ENCODE data around the gene ANKRD39.
A peak's percentile ranks its signal among the peaks of the same experiment; 100 is the strongest.

Gene ANKRD39

DNA sequence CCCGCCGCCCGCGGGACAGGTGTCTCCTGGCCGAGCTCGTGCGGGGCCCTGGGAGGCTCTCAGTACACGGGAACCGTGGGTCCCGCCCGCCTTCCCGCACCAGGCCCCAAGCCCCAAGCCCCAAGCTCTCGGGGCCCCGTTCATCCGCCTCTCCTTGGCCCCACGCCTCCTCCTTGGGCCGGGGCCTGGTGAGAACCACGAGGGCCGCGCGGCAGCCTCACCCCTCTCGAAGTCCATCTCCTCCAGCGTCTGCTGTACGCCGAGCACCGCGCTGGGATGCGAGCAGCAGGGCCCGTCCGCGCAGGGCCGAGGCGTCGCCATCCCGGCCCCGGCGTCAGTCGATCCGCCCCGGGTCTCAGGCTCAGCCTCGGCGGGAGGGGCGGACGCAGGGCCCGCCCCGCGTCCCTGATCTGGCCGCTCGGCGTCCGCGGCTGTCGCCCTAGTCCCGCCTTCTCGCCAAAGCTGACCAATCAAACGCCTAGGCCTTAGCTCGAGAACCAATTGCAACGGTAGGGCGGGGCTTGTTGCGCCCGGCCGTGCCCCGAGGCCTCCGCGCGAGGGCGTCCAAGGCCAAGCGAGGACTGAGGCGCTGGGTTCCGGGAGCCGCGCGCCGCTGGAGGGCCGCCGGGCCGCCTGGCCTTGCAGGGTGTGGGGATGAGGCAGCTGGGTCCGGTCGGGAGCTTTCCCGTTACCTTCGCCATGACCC is at the start of gene ANKRD39:
Gene ANKRD39, minus strand, starts transcription at position 350 of the 706 bp plus-strand sequence. Its CDS starts 29 bp downstream, at position 321.
- Mint-ChIP-seq H3K36me3 (peaks cover 6% of the 10 kb centered on the region), H3K27ac (peak within 1 kb of the TSS; percentile 89), H3K27me3 (no peaks in the 10 kb centered on the region), H3K9me3 (no peaks in the 10 kb centered on the region), H3K4me1 (peaks cover 16% of the 10 kb centered on the region), H3K4me3 (peak within 1 kb of the TSS; percentile 95)
- ATAC-seq (ENCODE audit: low read depth) (peak; percentile 90), DNase-seq (ENCODE audit: low spot score in 2 of 2) (peak; percentile 97 to 99)

GRCh38 chr2:96906729-96907114 is 48.9 kb upstream of the ANKRD39 start:
- DNase-seq (ENCODE audit: low spot score in 2 of 2) (no peak), ATAC-seq (ENCODE audit: low read depth) (no peak)
- Mint-ChIP-seq H3K9me3 (no peaks in the 10 kb centered on the region), H3K4me1 (peaks cover 4% of the 10 kb centered on the region), H3K27ac (no peak overlapping the region), H3K27me3 (peaks cover 2% of the 10 kb centered on the region), H3K4me3 (no peak overlapping the region), H3K36me3 (no peaks in the 10 kb centered on the region)

DNA sequence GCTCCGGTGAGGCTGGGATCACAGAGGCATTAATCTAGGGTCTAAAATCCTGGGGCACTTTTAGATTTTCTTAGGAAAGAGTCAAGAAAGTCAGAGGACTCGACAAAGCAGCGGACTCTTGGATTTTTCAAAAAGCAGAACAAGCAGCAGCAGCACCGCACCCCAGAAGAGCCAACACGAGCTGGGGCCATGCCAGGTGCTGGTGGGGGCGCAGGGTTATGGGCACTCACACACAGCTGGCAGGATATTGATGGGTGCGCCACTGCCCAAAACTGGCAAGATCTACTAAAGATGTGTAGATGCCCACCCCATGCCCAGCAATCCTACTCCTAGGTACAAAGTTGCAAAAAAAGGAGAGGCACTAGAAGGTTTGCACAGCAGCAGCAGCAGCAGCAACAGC is 46.0 kb upstream of the ANKRD39 start:
- Mint-ChIP-seq H3K9me3 (no peaks in the 10 kb centered on the region), H3K4me1 (peaks cover 4% of the 10 kb centered on the region), H3K27me3 (no peaks in the 10 kb centered on the region), H3K27ac (no peak overlapping the region), H3K36me3 (no peaks in the 10 kb centered on the region), H3K4me3 (no peak overlapping the region)
- DNase-seq (ENCODE audit: low spot score in 2 of 2): no peak
- peak; percentile 70 for ATAC-seq (ENCODE audit: low read depth)

DNA sequence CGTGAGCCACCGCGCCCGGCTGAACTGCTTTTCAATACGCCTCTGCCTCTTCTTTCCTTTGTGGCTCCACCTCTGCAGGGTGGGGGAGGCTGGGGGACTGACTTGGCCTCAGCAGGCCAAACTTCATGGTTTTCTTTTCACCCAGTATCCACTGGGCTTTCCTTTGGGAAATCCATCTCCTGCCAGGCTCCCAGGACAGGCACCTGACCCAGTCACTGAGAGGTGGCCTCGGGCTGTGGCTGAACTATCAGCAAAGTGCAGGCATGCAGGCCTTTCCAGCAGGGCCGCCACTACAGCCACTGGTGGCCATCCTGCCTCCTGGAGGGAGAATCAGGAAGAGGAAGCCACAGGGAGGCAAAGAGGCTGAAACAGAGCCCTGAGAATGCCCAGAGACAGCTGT is 45.5 kb upstream of the ANKRD39 start:
- no peaks in the 10 kb centered on the region for H3K36me3 Mint-ChIP-seq

DNA sequence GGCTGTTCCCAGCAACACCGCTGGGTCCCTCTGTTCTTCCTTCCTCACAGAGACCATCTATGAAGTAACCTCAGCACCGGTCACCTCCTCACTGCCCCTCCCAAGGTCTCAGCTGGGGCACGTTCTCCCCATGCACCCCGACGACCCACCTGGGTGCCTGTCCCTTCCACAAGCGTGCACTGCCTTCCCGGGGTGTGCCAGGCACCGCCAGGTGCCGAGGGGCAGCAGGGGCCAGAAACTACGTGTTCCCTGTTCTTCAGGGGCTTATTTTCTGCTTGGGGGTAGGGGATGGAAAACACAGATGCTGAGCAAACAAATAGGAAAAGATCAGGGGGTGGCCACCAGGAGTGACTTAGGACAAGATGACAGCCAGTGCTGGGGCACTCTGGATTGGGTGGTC is 42.4 kb upstream of the ANKRD39 start:
- no peak overlapping the region for H3K4me3 Mint-ChIP-seq
- ATAC-seq (ENCODE audit: low read depth) (no peak), DNase-seq (ENCODE audit: low spot score in 2 of 2) (no peak)
- peaks cover 4% of the 10 kb centered on the region for H3K4me1 Mint-ChIP-seq
- H3K27ac Mint-ChIP-seq: no peak overlapping the region
- H3K9me3 Mint-ChIP-seq: no peaks in the 10 kb centered on the region
- no peaks in the 10 kb centered on the region for H3K36me3 Mint-ChIP-seq
- no peaks in the 10 kb centered on the region for H3K27me3 Mint-ChIP-seq

More for the DNA sequence above, 45.5 kb upstream of the ANKRD39 start:
- Mint-ChIP-seq H3K4me3 (no peak overlapping the region), H3K4me1 (peaks cover 4% of the 10 kb centered on the region), H3K27me3 (no peaks in the 10 kb centered on the region), H3K27ac (no peak overlapping the region), H3K9me3 (no peaks in the 10 kb centered on the region)
- DNase-seq (ENCODE audit: low spot score in 2 of 2): no peak
- ATAC-seq (ENCODE audit: low read depth): no peak

DNA sequence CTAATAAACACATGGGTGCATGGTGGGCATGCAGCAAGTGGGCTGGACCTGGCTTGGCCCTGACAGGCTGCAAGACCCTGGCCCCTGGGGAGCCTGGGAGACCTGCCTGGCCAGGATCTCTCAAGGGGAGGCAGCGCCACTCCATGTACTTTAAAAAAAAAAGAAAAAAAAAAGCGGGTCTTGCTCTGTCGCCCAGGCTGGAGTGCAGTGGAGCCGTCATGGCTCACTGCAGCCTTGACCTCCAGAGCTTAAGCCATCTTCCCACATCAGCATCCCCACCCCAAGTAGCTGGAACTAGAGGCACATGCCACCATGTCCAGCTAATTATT is 41.6 kb upstream of the ANKRD39 start:
- no peak overlapping the region for H3K4me3 Mint-ChIP-seq
- H3K36me3 Mint-ChIP-seq: no peaks in the 10 kb centered on the region
- H3K27me3 Mint-ChIP-seq: no peaks in the 10 kb centered on the region
- DNase-seq (ENCODE audit: low spot score in 2 of 2): no peak
- ATAC-seq (ENCODE audit: low read depth): no peak
- no peak overlapping the region for H3K27ac Mint-ChIP-seq
- peaks cover 8% of the 10 kb centered on the region for H3K4me1 Mint-ChIP-seq
- H3K9me3 Mint-ChIP-seq: no peaks in the 10 kb centered on the region

- DNase-seq (ENCODE audit: low spot score in 2 of 2) (no peak), ATAC-seq (ENCODE audit: low read depth) (no peak)
- H3K4me1 Mint-ChIP-seq: peaks cover 5% of the 10 kb centered on the region
- H3K4me3 Mint-ChIP-seq: no peak overlapping the region
- H3K36me3 Mint-ChIP-seq: no peaks in the 10 kb centered on the region
- H3K27me3 Mint-ChIP-seq: no peaks in the 10 kb centered on the region
- H3K9me3 Mint-ChIP-seq: no peaks in the 10 kb centered on the region
- no peak overlapping the region for H3K27ac Mint-ChIP-seq
Observed at GRCh38 chr2:96898641-96899412, 41.0 kb upstream of the ANKRD39 start.

GRCh38 chr2:96898135-96898505 is 40.3 kb upstream of the ANKRD39 start:
- Mint-ChIP-seq H3K27me3 (no peaks in the 10 kb centered on the region), H3K27ac (no peak overlapping the region), H3K9me3 (no peaks in the 10 kb centered on the region), H3K36me3 (no peaks in the 10 kb centered on the region), H3K4me3 (no peak overlapping the region), H3K4me1 (peaks cover 4% of the 10 kb centered on the region)
- DNase-seq (ENCODE audit: low spot score in 2 of 2): no peak
- ATAC-seq (ENCODE audit: low read depth): no peak

GRCh38 chr2:96897491-96898134 is 39.8 kb upstream of the ANKRD39 start:
- H3K4me3 Mint-ChIP-seq: no peak overlapping the region

GRCh38 chr2:96895746-96896651 is 38.2 kb upstream of the ANKRD39 start:
- DNase-seq (ENCODE audit: low spot score in 2 of 2) (no peak), ATAC-seq (ENCODE audit: low read depth) (no peak)
- no peaks in the 10 kb centered on the region for H3K36me3 Mint-ChIP-seq
- H3K27me3 Mint-ChIP-seq: no peaks in the 10 kb centered on the region
- no peaks in the 10 kb centered on the region for H3K9me3 Mint-ChIP-seq
- H3K4me3 Mint-ChIP-seq: no peak overlapping the region
- peaks cover 8% of the 10 kb centered on the region for H3K4me1 Mint-ChIP-seq
- no peak overlapping the region for H3K27ac Mint-ChIP-seq

More at GRCh38 chr2:96897491-96898134, 39.8 kb upstream of the ANKRD39 start:
- H3K27me3 Mint-ChIP-seq: no peaks in the 10 kb centered on the region
- H3K36me3 Mint-ChIP-seq: no peaks in the 10 kb centered on the region
- H3K27ac Mint-ChIP-seq: no peak overlapping the region
- peaks cover 4% of the 10 kb centered on the region for H3K4me1 Mint-ChIP-seq
- ATAC-seq (ENCODE audit: low read depth): no peak
- H3K9me3 Mint-ChIP-seq: no peaks in the 10 kb centered on the region
- no peak for DNase-seq (ENCODE audit: low spot score in 2 of 2)

- ATAC-seq (ENCODE audit: low read depth): no peak
- Mint-ChIP-seq H3K9me3 (no peaks in the 10 kb centered on the region), H3K27me3 (no peaks in the 10 kb centered on the region), H3K27ac (no peak overlapping the region), H3K4me3 (no peak overlapping the region), H3K36me3 (no peaks in the 10 kb centered on the region), H3K4me1 (peaks cover 8% of the 10 kb centered on the region)
- DNase-seq (ENCODE audit: low spot score in 2 of 2): no peak
Observed at GRCh38 chr2:96895032-96895745, 37.4 kb upstream of the ANKRD39 start.

DNA sequence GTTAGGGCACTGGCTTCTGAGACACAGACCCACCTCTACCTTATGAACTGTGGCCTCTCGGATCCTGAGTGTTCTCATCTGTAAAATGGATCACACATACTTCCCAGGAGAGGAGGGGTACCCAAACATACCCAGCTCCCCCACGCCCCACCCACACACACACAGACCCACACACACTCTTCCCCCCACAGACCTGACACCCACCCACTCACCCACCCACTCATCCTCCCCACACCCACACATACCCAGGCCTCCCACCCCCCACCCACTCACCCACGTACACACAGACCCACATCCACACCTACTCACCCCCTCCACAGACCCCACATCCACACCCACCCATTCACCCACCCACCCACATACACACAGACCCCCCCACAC is 36.3 kb upstream of the ANKRD39 start:
- Mint-ChIP-seq H3K9me3 (no peaks in the 10 kb centered on the region), H3K27ac (no peak overlapping the region), H3K4me3 (no peak overlapping the region), H3K27me3 (no peaks in the 10 kb centered on the region), H3K36me3 (no peaks in the 10 kb centered on the region), H3K4me1 (peaks cover 8% of the 10 kb centered on the region)
- no peak for DNase-seq (ENCODE audit: low spot score in 2 of 2)
- ATAC-seq (ENCODE audit: low read depth): no peak
